Esophagus muscularis mucosa (tissue), 4 donors: ENCODE data around the gene TM2D1. TPM values are rescaled to one million over a fixed set of nuclear protein-coding genes. Genes with fewer than 3 reads are reported as not detected.

ENCODE experiments used
- DNase-seq: peaks from one replicate; pipeline ENCODE4 v3.0.0-alpha.2; 2017; ENCODE audit errors: extremely low spot score
- H3K27ac ChIP-seq, 4 donors: fragments of 200-600 bp; sonication (generic); replicated peaks in 1 of 4; 1 replicate in 3 of 4; 2 replicates in 1 of 4; pipeline ENCODE4 v1.5.1; 2016 to 2019; ENCODE audit warnings: mild to moderate bottlenecking in 1 of 4
- H3K27me3 ChIP-seq, 4 donors: fragments of 200-600 bp; sonication (generic); one replicate each; pipeline versions ENCODE4 v1.5.1 to v1.6.0; 2016 to 2019
- H3K36me3 ChIP-seq, 4 donors: fragments of 200-600 bp; sonication (generic); one replicate each; pipeline ENCODE4 v1.5.1; 2016 to 2019
- H3K4me1 ChIP-seq, 4 donors: fragments of 200-600 bp; sonication (generic); one replicate each; pipeline ENCODE4 v1.5.1; 2016 to 2019
- H3K4me3 ChIP-seq, 4 donors: fragments of 200-600 bp; sonication (generic); 1 replicate in 2 of 4; 2 replicates in 2 of 4; pipeline ENCODE4 v1.5.1; 2016 to 2019; ENCODE audit warnings: mild to moderate bottlenecking in 4 of 4, moderate library complexity in 1 of 4
- H3K9me3 ChIP-seq, 4 donors: fragments of 200-600 bp; sonication (generic); 1 replicate in 3 of 4; 2 replicates in 1 of 4; pipeline ENCODE4 v1.5.1; 2016 to 2019
- CTCF ChIP-seq, 3 experiments: fragments of 200-600 bp in 2 of 3; fragments of 450-650 bp in 1 of 3; sonication (generic) in 2 of 3; IDR thresholded peaks; one replicate each; pipeline ENCODE4 v1.5.1; 2017 to 2019; ENCODE audit warnings: antibody characterized with exemption in 3 of 3, mild to moderate bottlenecking in 2 of 3, moderate library complexity in 1 of 3
- EP300 ChIP-seq: sonication (generic); formaldehyde crosslinking; IDR thresholded peaks from one replicate; pipeline ENCODE4 v1.6.1; 2017; ENCODE audit warnings: antibody characterized with exemption
- POLR2A ChIP-seq: fragments of 450-650 bp; IDR thresholded peaks from one replicate; pipeline ENCODE4 v1.6.1; 2017; ENCODE audit warnings: antibody characterized with exemption, moderate library complexity, mild to moderate bottlenecking, low read depth
- POLR2AphosphoS5 ChIP-seq, 2 donors: sonication (generic); formaldehyde crosslinking; IDR thresholded peaks; one replicate each; pipeline ENCODE4 v1.6.1; 2017; ENCODE audit warnings: antibody characterized with exemption in 2 of 2
- WGBS: methylation state at CpG from one replicate; pipeline ENCODE4 v1.1.5; 2018; 5-methylcytosine and 5-hydroxymethylcytosine counted together
- intact Hi-C: fragments of 100-400 bp; cut with DNase I; formaldehyde crosslinking; loops from one replicate; pipeline ENCODE4 v1.15.1; 2023
- total RNA-seq, 4 donors: library from RNA; depleted of rRNA; stranded (reverse); fragments of >200 nt; gene quantifications; one replicate each; pipeline versions ENCODE4 v1.1.0 to v1.2.1, GENCODE V29; 2016

TM2D1 gene
- total RNA-seq, 4 donors from 2014 or later, result 59.6 to 73.5 (median 66.3) TPM

DNA sequence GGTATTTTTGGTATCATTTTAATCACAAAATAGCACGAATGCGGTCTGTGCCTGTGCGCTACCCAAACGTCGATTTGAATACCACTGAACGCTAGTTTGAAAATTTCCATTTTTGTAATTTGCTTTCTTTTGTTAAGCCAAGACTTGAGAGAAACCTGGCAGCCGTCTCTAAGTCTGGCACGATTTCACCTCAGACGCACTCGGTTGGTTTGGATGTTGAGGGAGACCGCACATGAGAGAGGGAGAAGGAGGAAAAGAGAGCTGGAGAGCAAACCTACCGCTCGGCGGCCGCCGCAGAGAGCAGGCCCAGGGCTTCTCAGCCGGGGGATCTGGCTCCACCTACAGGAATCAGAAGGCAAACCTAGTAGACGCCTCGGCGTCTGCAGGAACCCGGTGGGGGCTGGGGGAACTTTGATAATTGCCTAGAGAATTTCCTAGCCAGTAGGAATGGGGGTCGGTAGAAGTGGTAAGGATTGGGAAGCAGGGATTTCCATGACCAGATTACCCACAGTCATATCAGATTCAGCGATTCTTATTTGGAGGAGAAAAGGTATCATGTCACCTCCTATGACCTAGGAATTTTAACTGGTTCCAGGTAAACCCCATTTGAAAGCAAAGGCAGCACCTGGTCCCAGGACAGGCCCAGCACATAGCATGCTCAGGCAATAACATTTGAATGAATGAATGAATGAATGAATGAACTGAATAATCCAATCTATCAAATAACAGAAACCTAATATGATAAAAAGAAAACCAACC lies 83.2 kb downstream of the TM2D1 start:
- H3K4me3 ChIP-seq, result peak overlapping the region; percentile 17 to 47 (median 34)
- peak overlapping the region; percentile 76 to 85 (median 79) for H3K27ac ChIP-seq
- 19% methylated on average over 23 of the region's 23 CpGs for WGBS
- no peak for TF ChIP-seq EP300
- peak; percentile 33 to 58 for TF ChIP-seq POLR2AphosphoS5 (IDR thresholded peaks at IDR 0.05)
- TF ChIP-seq POLR2A, result no peak
- peak; percentile 70 to 84 (median 70) for TF ChIP-seq CTCF (IDR thresholded peaks at IDR 0.05)
- DNase-seq, result peak; percentile 95
- peaks cover 0 to 3% (median 0%) of the 10 kb centered on the region in 4 donors for H3K27me3 ChIP-seq
- intact Hi-C loops, result loop anchor here (5.0 to 10.0 kb wide), 3 partner anchors 189 to 594 kb away; no protein-coding TSS in a partner anchor
- peaks cover 15 to 60% (median 51%) of the 10 kb centered on the region in 4 donors for H3K4me1 ChIP-seq
- H3K36me3 ChIP-seq, result no peaks in the 10 kb centered on the region
- no peaks in the 10 kb centered on the region for H3K9me3 ChIP-seq

- peak overlapping the region; percentile 17 to 47 (median 34) for H3K4me3 ChIP-seq
- no peak for DNase-seq
- 47% methylated on average over 18 of the region's 22 CpGs for WGBS
- peaks cover 0 to 3% (median 0%) of the 10 kb centered on the region in 4 donors for H3K27me3 ChIP-seq
- peaks cover 15 to 66% (median 51%) of the 10 kb centered on the region in 4 donors for H3K4me1 ChIP-seq
- H3K27ac ChIP-seq, result peak overlapping the region; percentile 76 to 85 (median 79)
- intact Hi-C loops, result loop anchor here (5.0 to 10.0 kb wide), 3 partner anchors 189 to 594 kb away; no protein-coding TSS in a partner anchor
- no peak for TF ChIP-seq POLR2A
- TF ChIP-seq POLR2AphosphoS5 (IDR thresholded peaks at IDR 0.05), result peak in 1 of 2 donors; percentile 28
- no peak for TF ChIP-seq EP300
- TF ChIP-seq CTCF (IDR thresholded peaks at IDR 0.05), result no peak
- no peaks in the 10 kb centered on the region for H3K36me3 ChIP-seq
- no peaks in the 10 kb centered on the region for H3K9me3 ChIP-seq
These were observed 84.1 kb downstream of the TM2D1 start for GRCh38 chr1:61640531-61641530.

DNA sequence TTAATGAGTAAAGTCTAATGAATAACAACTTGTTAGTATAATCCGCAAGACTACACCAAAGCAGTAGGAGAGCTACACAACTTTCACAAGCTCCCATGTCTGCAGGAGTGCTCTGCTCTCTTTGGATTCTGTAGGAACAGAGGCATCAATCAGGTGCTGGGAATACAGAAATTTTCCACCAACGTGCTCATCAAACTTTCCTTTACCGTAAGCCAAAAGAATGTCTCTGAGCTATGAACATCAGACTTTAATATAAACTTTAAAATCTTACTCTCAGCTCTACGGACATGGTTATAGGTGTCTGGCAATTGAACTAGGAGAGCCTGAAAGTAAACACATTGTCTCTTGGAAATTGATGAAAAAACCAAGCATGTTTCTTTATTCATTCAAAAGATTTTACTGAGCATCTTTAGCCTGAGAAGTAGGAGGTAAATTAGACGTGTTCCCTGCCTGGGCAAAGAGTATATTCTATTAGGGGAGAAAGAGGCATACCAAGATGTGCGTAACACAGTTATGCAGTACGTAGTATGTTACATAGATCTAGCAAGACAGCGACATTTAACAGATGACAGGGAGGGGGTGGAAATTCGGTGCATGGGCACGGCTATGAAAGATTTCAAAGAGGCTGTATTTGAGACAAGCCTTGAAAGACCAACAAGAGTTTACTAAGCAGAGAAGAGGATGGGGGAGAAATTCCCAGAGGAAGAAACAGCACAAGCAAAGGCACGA lies 85.2 kb downstream of the TM2D1 start:
- no peaks in the 10 kb centered on the region for H3K9me3 ChIP-seq
- intact Hi-C loops, result loop anchor here (5.0 to 10.0 kb wide), 4 partner anchors 145 to 592 kb away; no protein-coding TSS in a partner anchor
- H3K27ac ChIP-seq, result peak overlapping the region; percentile 76 to 85 (median 79)
- H3K4me3 ChIP-seq, result no peak overlapping the region
- H3K4me1 ChIP-seq, result peaks cover 15 to 66% (median 51%) of the 10 kb centered on the region in 4 donors
- WGBS, result 68% methylated on average over 11 of the region's 11 CpGs
- no peak for TF ChIP-seq EP300
- peak in 1 of 2 donors; percentile 46 for TF ChIP-seq POLR2AphosphoS5 (IDR thresholded peaks at IDR 0.05)
- peaks cover 0 to 3% (median 0%) of the 10 kb centered on the region in 4 donors for H3K27me3 ChIP-seq
- H3K36me3 ChIP-seq, result no peaks in the 10 kb centered on the region
- no peak for DNase-seq

GRCh38 chr1:61638911-61639605 lies 85.9 kb downstream of the TM2D1 start:
- Histone ChIP-seq H3K4me1 (peaks cover 15 to 66% (median 51%) of the 10 kb centered on the region in 4 donors), H3K36me3 (no peaks in the 10 kb centered on the region), H3K9me3 (no peaks in the 10 kb centered on the region), H3K27ac (peak overlapping the region; percentile 76 to 85 (median 79)), H3K27me3 (peaks cover 0 to 3% (median 0%) of the 10 kb centered on the region in 4 donors), H3K4me3 (no peak overlapping the region)
- intact Hi-C loops, result loop anchor here (10.0 kb wide), 1 partner anchor 144 kb away; no protein-coding TSS in a partner anchor
- TF ChIP-seq CTCF (IDR thresholded peaks at IDR 0.05), result no peak
- no peak for TF ChIP-seq POLR2A
- TF ChIP-seq EP300, result no peak
- no peak for TF ChIP-seq POLR2AphosphoS5 (IDR thresholded peaks at IDR 0.05)
- 70% methylated on average over 3 of the region's 3 CpGs for WGBS
- no peak for DNase-seq
